Endothelial cell of umbilical vein (primary cell): ENCODE results near the gene TRAPPC2L. TPM values are rescaled to one million over a fixed set of nuclear protein-coding genes. Genes with fewer than 3 reads are reported as not detected.

ENCODE experiments used
- BruUV-seq: library from RNA; stranded (reverse); fragments of 400-500 nt; replicated peaks from 2 replicates; lab custom pipeline; 2021; lab: Mats Ljungman, UMichigan
- CTCF ChIA-PET: fragments of 300-600, 350-600 bp; sonication (Branson Sonifier 250); formaldehyde crosslinking; loops from one replicate; lab custom pipeline; 2021; ENCODE audit warnings: antibody characterized with exemption, inconsistent platforms; lab: Charles Lee
- POLR2A ChIA-PET: fragments of 300-600, 350-600 bp; sonication (Branson Sonifier 250); formaldehyde crosslinking; loops from one replicate; lab custom pipeline; 2021; ENCODE audit warnings: antibody characterized with exemption, inconsistent platforms; lab: Charles Lee
- DNase-seq: peaks from one replicate; pipeline ENCODE4 v3.0.0-alpha.2; 2011; ENCODE audit warnings: low read depth, low spot score
- FAIRE-seq: peaks from 2 replicates; lab custom pipeline; 2011; peaks lifted over from hg19 to GRCh38; lab: Jason Lieb, UNC
- H2AFZ ChIP-seq: 2 replicates; pipeline ENCODE4 v1.6.0; 2012; ENCODE audit warnings: low read depth, low read length, control low read depth, inconsistent platforms
- H3K27ac ChIP-seq: 2 replicates; pipeline ENCODE4 v1.5.1; 2011; ENCODE audit warnings: low read depth, mild to moderate bottlenecking, control low read depth, low read length, moderate library complexity; ENCODE audit not compliant: insufficient read depth
- H3K27me3 ChIP-seq, 2 experiments: 2 replicates each; pipeline versions ENCODE4 v1.6.0 to v1.6.1; 2011; ENCODE audit warnings: low read length in 2 of 2, mixed read lengths in 1 of 2; ENCODE audit not compliant: control insufficient read depth in 2 of 2, insufficient read depth in 2 of 2
- H3K36me3 ChIP-seq, 2 experiments: 2 replicates in 1 of 2; 3 replicates in 1 of 2; pipeline ENCODE4 v1.5.1; 2011; ENCODE audit warnings: low read length in 2 of 2, mild to moderate bottlenecking in 1 of 2, moderate library complexity in 1 of 2; ENCODE audit not compliant: control insufficient read depth in 2 of 2, insufficient read depth in 2 of 2; ENCODE audit errors: extremely low read depth in 1 of 2
- H3K4me1 ChIP-seq: 3 replicates; pipeline ENCODE4 v1.5.1; 2011; ENCODE audit warnings: mild to moderate bottlenecking, low read length; ENCODE audit not compliant: control insufficient read depth, insufficient read depth; ENCODE audit errors: extremely low read depth
- H3K4me2 ChIP-seq: 2 replicates; pipeline ENCODE4 v1.6.1; 2011; ENCODE audit warnings: low read length, control low read depth, mixed read lengths; ENCODE audit not compliant: insufficient read depth
- H3K4me3 ChIP-seq, 3 experiments: fragments of 200-600 bp in 1 of 3; sonication (generic), shearing (Covaris generic) in 1 of 3; replicated peaks in 1 of 3; 2 replicates each; pipeline ENCODE4 v1.5.1; 2011 to 2016; ENCODE audit warnings: control low read depth in 3 of 3, low read length in 3 of 3, mild to moderate bottlenecking in 2 of 3, inconsistent platforms in 1 of 3, low read depth in 1 of 3, moderate library complexity in 1 of 3; ENCODE audit not compliant: insufficient read depth in 1 of 3
- H3K79me2 ChIP-seq: 2 replicates; pipeline ENCODE4 v1.6.0; 2012; ENCODE audit warnings: low read length, inconsistent platforms; ENCODE audit not compliant: control insufficient read depth, insufficient read depth
- H3K9ac ChIP-seq: replicated peaks from 2 replicates; pipeline ENCODE3; 2011; ENCODE audit warnings: low read length, control low read depth; ENCODE audit not compliant: insufficient read depth; ENCODE audit errors: extremely low read depth
- H3K9me1 ChIP-seq: replicated peaks from 3 replicates; pipeline ENCODE4 v1.6.0; 2011; ENCODE audit warnings: mild to moderate bottlenecking, low read length; ENCODE audit not compliant: control insufficient read depth, insufficient read depth; ENCODE audit errors: extremely low read depth
- H3K9me3 ChIP-seq: replicated peaks from 2 replicates; pipeline ENCODE4 v1.5.1; 2012; ENCODE audit warnings: low read length, inconsistent platforms; ENCODE audit not compliant: control insufficient read depth, insufficient read depth
- H4K20me1 ChIP-seq: replicated peaks from 2 replicates; pipeline ENCODE3; 2011; ENCODE audit warnings: mild to moderate bottlenecking, low read length; ENCODE audit not compliant: control insufficient read depth, insufficient read depth; ENCODE audit errors: extremely low read depth
- EZH2 ChIP-seq: IDR thresholded peaks from 2 replicates; pipeline ENCODE4 v1.6.1; 2012; ENCODE audit warnings: borderline replicate concordance, low read depth, mild to moderate bottlenecking, moderate library complexity, low read length, inconsistent platforms; ENCODE audit not compliant: severe bottlenecking
- FOS ChIP-seq: IDR thresholded peaks from 2 replicates; pipeline ENCODE4 v1.6.1; 2011; ENCODE audit warnings: mild to moderate bottlenecking, low read length, moderate library complexity, borderline replicate concordance; ENCODE audit not compliant: insufficient read depth
- GATA2 ChIP-seq: IDR thresholded peaks from 2 replicates; pipeline ENCODE4 v1.7.0; 2011; ENCODE audit warnings: low read depth, mild to moderate bottlenecking, moderate library complexity, mixed read lengths, low read length; ENCODE audit not compliant: insufficient read length, insufficient read depth
- JUN ChIP-seq: IDR thresholded peaks from 2 replicates; pipeline ENCODE4 v1.6.1; 2011; ENCODE audit warnings: borderline replicate concordance, low read depth; ENCODE audit not compliant: insufficient read length, insufficient read depth
- MYC ChIP-seq: IDR thresholded peaks from one replicate; pipeline ENCODE4 v1.6.1; 2011; ENCODE audit warnings: mild to moderate bottlenecking, low read depth, low read length
- POLR2A ChIP-seq: IDR thresholded peaks from 2 replicates; pipeline ENCODE4 v1.6.1; 2012; ENCODE audit warnings: low read depth, mild to moderate bottlenecking, control low read depth, low read length
- POLR2AphosphoS5 ChIP-seq: IDR thresholded peaks from 2 replicates; pipeline ENCODE4 v1.6.1; 2012; ENCODE audit warnings: low read depth, mild to moderate bottlenecking, control low read depth, low read length, moderate library complexity; ENCODE audit not compliant: insufficient read depth
- dilution Hi-C: fragments of 300-500 bp; cut with MboI; formaldehyde crosslinking; loops from one replicate; pipeline ENCODE4 v1.15.0; 2019; ENCODE audit warnings: low sequenced_read_pairs; ENCODE audit not compliant: extremely low pct_ligation_motif_present
- intact Hi-C: fragments of 100-400 bp; cut with micrococcal nuclease; formaldehyde crosslinking; loops from one replicate; pipeline ENCODE4 v1.10.0; 2022
- polyA plus RNA-seq, 4 experiments: library from polyadenylated mRNA; depleted of rRNA in 3 of 4; stranded (reverse) in 3 of 4; unstranded in 1 of 4; fragments of >200 nt; gene quantifications; 2 replicates each; pipeline versions ENCODE4 v1.2.1 to v1.2.3, GENCODE V29; 2011 to 2012; ENCODE audit warnings: missing spikeins in 1 of 4
- total RNA-seq: library from RNA; stranded (reverse); gene quantifications from 2 replicates; pipeline ENCODE4 v1.2.3, GENCODE V29; 2021
- TF ChIP-seq, protein P1 (sequence below), 2 donors: IDR thresholded peaks; 1 replicate in 1 of 2; 2 replicates in 1 of 2; pipeline ENCODE4 v1.5.1; 2011; ENCODE audit warnings: low read length in 2 of 2, mild to moderate bottlenecking in 2 of 2, moderate library complexity in 2 of 2, control low read depth in 1 of 2, inconsistent platforms in 1 of 2, low read depth in 1 of 2; ENCODE audit not compliant: insufficient read depth in 1 of 2; ENCODE audit errors: extremely low read depth in 1 of 2
- TF ChIP-seq, protein P2 (sequence below): IDR thresholded peaks from 2 replicates; pipeline ENCODE4 v1.6.1; 2011; ENCODE audit not compliant: insufficient read depth, insufficient read length

Gene TRAPPC2L
- total and polyA plus RNA-seq, 2 donors (not counting 3 experiments of a cell fraction or from before 2014, with no cell fraction given), result 61.9 to 131 TPM

DNA sequence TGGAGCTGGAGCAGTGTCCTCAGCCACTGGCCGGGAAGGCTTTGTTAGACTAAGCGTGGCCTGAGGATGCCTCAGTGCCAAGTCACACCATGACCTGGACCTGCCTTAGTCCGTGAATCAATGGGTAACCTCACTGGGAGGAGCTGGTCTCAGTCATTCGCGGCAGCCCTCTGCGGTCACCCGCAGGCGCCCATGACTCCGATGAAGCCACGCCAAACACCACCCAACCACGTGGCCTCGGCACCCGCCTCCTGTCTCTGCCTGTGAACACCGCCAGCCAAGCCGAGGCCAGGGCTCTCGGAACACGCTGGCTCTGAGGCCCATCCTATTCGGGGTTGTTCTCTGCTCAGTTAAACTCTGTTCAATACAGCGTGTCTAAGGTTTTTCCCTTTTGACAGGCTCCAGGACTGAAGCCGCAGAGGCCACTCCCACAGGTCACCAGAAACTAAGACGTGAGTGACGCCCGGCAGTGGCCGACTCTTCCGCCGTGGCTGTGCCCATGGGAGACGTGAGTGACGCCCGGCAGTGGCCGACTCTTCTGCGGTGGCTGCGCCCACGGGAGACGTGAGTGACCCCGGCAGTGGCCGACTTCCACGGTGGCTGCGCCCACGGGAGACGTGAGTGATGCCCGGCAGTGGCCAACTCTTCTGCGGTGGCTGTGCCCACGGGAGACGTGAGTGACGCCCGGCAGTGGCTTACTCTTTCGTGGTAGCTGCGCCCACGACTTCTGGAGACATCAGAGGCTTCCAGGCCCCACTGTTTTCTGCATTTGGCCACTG lies 26.4 kb downstream of the TRAPPC2L start:
- intact Hi-C loops, result no loop called here
- TF ChIP-seq POLR2A, result no peak
- TF ChIP-seq EZH2, result no peak
- no peak for TF ChIP-seq MYC
- no peak for TF ChIP-seq GATA2
- no peak for TF ChIP-seq JUN
- TF ChIP-seq, protein P1, sequence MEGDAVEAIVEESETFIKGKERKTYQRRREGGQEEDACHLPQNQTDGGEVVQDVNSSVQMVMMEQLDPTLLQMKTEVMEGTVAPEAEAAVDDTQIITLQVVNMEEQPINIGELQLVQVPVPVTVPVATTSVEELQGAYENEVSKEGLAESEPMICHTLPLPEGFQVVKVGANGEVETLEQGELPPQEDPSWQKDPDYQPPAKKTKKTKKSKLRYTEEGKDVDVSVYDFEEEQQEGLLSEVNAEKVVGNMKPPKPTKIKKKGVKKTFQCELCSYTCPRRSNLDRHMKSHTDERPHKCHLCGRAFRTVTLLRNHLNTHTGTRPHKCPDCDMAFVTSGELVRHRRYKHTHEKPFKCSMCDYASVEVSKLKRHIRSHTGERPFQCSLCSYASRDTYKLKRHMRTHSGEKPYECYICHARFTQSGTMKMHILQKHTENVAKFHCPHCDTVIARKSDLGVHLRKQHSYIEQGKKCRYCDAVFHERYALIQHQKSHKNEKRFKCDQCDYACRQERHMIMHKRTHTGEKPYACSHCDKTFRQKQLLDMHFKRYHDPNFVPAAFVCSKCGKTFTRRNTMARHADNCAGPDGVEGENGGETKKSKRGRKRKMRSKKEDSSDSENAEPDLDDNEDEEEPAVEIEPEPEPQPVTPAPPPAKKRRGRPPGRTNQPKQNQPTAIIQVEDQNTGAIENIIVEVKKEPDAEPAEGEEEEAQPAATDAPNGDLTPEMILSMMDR (IDR thresholded peaks at IDR 0.05; ENCODE audit: extremely low read depth in 1 of 2, insufficient read depth in 1 of 2, low read depth in 1 of 2, low read length in 2 of 2), result no peak
- TF ChIP-seq, protein P2, sequence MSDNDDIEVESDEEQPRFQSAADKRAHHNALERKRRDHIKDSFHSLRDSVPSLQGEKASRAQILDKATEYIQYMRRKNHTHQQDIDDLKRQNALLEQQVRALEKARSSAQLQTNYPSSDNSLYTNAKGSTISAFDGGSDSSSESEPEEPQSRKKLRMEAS, result no peak
- no peak for TF ChIP-seq FOS
- no peak for TF ChIP-seq POLR2AphosphoS5
- no peaks in the 10 kb centered on the region for H3K9me3 ChIP-seq
- ChIA-PET POLR2A (no interaction called here), CTCF (no interaction called here)
- no peak overlapping the region for H3K9ac ChIP-seq
- no TSS peak for BruUV-seq
- no peaks in the 10 kb centered on the region for H3K79me2 ChIP-seq
- H3K27ac ChIP-seq, result no peak overlapping the region
- H3K4me1 ChIP-seq, result no peaks in the 10 kb centered on the region
- dilution Hi-C loops, result no loop called here
- no peak overlapping the region for H2AFZ ChIP-seq
- FAIRE-seq (no peak), DNase-seq (no peak)
- H3K36me3 ChIP-seq, result no peaks in the 10 kb centered on the region
- no peaks in the 10 kb centered on the region for H3K27me3 ChIP-seq
- no peak overlapping the region for H3K4me3 ChIP-seq
- H3K9me1 ChIP-seq, result no peaks in the 10 kb centered on the region
- no peaks in the 10 kb centered on the region for H4K20me1 ChIP-seq
- H3K4me2 ChIP-seq, result no peak overlapping the region
